Fibroblast of skin of right biceps (primary cell): ENCODE measurements around the gene C1QTNF1.

Source experiments
- DNase-seq: peaks from one replicate; pipeline ENCODE4 v3.0.0-alpha.2; 2013

Gene C1QTNF1

DNA sequence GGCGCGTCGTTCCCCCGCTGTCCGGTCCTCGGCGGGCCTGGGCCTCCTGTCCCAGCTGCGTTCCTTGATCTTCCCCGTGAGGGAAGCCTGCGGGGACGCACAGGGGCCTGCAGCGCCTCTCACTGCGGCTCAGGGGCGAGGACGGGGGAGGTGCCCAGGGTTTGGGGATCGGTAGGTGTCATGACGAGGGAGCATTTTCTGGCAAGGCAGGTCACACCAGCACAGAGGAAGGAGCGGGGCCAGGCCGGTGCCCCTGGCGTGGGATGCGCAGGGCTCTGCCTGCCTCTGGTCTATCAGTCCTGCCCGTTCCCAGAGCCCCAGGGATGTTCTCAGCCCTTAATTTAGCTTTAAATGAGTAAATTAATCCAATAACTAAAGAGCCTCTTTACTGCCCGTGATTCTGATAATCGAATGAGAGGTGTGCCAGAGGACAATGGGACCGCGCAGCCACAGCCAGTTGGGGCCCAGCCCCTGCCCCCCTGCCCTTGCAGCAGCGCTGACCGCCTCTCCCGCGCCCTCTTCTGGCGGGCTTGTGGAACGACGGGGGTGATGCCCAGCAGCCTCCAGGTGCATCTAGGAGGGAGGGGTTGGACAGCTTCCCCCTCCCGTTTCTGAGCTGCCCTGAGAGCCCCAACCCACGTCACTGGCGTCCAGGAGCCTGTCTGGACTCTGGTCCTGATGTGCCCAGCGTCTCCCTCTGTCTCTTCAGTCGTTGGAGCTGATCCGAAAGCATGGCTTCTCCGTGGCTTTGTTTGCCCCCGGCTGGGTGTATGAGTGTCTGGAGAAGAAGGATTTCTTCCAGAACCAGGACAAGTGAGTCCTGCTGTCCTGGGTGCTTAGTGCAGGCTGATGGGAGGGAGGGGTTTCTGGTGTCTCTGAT, 58.6 kb downstream of the C1QTNF1 start:
- DNase-seq: peak; percentile 23

DNA sequence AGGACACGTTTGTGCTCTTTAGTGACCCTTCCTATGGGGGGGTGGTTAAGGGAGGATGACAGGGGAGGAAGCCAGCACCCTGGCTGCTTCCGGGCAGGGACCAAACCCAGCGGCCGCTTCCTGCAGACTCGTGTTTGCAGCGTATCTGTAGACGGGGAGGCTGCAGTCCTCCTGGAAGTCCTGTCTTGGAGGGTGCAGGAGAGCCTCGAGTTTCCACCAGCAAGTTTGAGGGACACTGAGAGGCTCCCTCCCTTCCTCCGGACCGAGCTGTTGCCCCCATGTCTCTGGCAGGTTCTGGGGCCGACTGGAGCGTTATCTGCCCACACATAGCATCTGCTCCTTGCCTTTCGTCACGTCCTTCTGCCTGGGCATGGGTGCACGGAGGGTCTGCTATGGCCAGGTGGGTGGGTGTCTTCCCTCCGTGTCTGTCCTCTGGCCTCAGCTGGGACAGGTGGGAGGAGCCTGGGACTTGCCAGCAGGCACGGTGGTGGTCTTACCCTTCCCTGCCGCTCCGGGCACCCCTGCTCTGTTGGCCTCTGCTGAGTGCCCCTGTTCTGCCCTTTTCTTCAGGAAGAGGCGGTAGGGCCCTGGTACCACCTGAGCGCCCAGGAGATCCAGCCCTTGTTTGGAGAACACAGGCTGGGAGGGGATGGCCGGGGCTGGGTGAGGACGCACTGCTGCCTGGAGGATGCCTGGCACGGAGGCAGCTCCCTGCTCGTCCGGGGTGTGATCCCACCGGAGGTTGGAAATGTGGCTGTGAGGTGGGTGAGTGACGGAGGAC, 59.4 kb downstream of the C1QTNF1 start:
- DNase-seq: no peak

DNA sequence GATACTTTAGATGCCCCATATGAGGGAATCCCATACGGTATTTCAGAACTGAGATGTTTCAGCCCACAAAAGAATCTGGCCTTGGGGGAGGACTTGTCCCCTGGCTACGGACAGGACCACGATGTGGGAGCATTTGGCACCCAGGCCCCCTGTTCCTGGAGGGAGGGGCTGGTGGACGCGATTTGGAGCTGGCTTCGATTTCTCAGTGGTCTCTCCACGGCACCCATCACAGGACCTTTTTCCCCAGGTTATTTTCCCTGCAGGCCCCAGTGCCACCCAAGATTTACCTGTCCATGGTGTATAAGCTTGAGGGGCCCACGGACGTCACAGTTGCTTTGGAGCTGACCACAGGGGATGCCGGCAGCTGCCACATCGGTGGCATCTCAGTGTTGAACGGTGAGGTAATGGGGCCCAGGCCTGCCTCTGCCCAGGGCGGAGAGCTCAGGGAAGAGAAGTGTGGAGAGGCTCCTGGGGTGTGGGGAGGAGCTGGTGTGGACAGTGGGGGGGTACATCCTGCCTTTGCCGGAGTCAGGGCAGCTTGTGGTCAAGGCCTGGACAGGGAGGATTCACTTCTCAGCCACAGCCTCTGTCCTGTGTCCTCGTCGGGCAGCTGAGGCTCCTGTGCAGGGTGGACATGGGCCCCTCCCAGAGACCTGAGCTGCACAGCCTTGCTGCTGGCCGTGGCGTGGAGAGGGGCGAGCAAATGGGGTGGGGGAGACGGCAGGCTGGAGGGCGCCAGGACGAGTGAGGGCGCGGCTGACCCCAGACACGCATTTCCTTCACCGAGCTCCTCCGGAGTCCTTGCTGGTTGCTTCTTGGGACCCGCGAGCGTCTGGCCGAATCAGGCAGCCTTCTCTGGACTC, 60.6 kb downstream of the C1QTNF1 start:
- no peak for DNase-seq

DNA sequence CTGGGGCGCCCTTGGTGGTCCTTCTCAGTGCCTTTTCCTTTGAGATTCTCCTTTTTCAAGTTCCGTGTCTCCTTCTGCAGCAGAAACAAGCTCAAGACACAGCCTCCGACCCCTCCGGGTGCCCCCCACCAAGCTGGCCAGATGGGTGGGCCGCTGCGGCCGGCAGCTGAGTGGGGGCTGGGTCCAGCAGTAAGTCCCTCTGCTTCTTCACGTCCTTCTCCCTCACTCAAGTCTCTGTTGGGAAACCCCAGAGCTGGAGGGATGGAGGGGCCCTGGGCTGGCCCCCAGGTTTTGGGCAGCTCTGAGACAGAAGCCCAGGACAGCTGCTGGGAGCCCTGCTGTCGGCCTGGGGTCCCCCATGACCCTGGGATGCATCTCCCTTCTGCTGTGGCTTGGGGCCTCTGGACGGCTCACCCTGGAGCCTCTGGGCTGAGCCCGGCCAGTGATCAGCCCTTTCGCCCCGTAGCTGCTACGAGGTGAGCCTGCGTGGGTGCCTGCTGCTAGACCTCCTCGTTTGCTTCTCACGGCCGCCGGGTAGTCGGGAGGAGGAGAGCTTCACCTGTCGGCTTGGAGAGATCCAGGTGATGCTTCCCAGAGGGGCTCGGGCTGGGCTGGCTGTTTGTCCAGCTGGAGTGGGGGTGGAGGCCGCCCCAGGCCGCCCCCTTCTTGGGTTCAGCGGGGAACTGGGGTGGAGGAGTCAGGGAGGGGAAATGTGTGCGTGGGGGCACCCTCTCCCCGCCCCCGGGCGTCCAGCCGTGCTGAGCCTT, 61.4 kb downstream of the C1QTNF1 start:
- no peak for DNase-seq

GRCh38 chr17:79085921-79086551, 62.1 kb downstream of the C1QTNF1 start:
- no peak for DNase-seq

DNA sequence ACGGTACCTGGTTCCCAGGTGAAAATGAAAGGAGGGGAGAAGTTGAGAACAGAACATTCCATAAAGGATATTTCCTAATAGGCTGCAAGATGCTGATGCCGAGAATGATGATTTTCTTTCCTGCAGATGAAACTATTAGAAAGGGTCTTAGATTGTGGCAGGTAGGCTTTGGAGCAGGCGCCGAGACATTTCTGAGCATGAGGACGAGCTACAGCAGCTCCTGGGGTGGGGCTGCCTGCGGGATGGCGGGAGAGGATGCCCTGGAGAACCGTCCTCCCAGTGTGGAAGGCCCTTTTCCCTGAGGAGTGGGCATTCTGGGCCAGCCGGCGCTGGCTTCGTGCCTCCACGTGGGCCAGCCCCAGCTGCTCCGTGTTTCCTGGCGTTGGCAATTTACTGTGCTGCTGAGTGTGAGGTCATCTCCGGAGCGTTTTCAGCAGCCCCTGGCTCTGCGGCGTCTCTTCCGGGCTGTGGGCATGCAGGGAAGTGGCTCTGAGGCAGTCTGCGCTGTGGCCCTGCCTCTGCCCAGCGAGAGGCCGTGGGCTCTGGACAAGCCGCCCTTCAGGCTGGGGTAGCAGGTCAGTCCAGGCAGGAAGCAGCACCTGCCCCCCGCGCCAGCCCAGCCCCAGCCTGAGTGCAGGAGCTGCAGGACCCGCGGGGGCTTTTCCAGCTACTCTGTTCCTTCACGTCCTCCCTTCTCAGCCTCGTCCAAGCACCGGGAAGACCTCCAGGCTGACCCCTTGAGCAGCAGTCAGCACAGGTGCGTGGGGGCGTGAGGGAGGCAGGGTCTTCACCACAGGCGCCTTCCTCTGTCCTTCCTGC, 62.8 kb downstream of the C1QTNF1 start:
- DNase-seq: no peak

DNA sequence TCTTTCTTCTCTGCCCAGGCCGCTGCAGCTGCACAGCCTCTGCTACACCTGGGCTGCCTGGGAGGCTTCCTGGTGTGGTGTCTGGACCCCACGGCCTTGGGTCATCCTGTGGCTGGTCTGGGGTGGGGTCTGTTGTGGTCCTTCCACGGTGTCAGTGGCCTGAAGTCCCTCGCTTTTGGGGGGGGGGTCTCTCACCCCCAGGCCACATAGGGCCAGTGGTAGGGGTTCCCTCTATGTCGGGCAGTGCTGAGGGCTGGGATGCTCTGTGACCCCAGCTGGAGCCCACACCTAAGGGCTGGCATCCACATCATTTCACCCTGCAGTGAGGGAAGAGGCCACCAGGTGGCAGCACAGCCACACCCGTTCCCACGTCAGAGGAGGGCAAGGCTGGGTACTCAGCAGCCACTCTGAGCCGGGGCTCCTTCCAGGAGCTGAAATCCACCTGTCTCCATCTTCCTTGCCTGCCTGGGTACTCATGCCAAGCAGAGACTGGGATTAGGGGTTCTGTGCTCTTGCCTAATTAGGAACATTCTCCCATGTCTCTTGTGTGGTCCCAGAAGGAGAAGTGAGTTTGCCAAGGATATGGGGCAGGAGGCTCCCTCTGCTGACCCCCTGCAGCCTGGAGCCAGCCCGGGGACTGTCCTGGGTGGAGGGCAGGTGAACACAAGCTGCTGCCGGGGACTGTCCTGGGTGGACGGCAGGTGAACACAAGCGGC, 63.6 kb downstream of the C1QTNF1 start:
- peak; percentile 34 for DNase-seq

DNA sequence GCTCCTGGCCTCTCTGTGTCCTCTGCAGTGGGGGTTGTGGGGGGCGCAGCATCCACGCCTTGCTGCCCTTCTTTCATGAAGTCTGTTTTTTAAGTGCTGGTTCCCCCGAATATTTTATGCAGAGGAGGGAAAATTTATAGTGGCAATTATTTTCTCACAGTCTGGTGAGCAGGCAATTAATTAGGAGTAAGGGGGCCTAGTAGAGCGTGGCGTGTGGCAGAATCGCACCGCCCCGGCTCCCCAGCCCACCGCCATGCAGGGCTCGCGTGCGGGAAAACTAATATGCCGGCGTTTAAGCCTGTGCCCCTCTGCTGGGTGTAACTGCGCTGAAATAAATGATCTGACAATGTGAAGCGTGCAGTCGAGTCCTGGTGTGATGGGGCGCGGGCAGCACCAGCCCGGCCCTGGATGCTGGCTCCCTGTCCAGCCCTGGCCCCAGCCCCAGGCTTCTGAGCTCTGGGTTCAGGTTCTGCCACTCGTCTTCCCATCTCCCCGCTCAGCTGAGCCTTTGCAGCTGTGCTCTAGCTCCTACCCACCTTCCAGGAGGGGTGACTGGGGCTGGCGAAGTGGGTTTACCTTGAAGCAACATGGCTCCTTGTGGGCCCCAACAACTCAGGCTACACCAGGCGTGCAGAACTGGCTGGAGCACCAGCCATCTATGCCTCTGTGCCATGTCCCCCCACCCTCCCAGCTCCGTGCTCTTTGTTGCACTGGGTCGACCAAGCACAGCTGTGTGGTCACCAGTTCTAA, 64.5 kb downstream of the C1QTNF1 start:
- DNase-seq: no peak

DNA sequence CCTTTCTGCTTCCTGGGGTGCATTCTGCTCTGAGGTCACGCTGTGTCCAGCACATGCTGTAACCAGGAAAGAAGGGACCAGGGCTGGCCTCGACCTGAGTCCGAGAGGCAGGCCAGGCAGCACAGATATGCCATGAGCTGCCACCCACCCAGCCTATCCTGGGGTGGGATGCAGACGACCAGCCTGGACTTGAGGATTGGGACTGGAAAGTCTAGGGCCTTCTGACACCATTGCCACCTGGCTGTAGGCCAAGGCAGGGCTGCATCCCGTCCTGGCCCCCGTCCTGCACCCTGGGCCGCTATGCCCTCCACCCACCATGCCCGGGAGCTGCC, 65.0 kb downstream of the C1QTNF1 start:
- DNase-seq: no peak

- no peak for DNase-seq
These were observed 65.9 kb downstream of the C1QTNF1 start for GRCh38 chr17:79089720-79090442.

- peak; percentile 22 for DNase-seq
These were observed 66.7 kb downstream of the C1QTNF1 start for GRCh38 chr17:79090443-79091225.

GRCh38 chr17:79091226-79091670, 67.3 kb downstream of the C1QTNF1 start:
- DNase-seq: no peak

GRCh38 chr17:79092567-79092966, 68.6 kb downstream of the C1QTNF1 start:
- DNase-seq: no peak

DNA sequence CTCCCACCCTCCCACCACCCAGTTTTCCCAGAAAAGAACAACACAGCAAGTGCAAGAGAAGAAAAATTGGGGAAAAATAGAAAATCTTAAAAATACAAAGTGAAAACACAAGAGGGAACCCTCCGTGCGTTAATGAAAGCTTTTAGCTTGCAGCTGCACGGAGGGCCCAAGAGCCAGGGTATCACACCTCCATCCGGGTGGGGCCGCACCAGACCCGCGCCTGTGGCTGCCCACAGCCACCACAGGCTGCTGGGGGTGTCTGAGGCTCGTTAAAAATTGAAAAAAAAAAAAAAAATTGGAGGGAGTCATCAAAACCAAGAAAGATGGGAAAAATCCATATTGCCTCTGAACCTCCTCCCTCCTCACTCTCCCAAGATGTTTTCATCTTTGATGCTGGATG, 69.3 kb downstream of the C1QTNF1 start:
- no peak for DNase-seq

DNA sequence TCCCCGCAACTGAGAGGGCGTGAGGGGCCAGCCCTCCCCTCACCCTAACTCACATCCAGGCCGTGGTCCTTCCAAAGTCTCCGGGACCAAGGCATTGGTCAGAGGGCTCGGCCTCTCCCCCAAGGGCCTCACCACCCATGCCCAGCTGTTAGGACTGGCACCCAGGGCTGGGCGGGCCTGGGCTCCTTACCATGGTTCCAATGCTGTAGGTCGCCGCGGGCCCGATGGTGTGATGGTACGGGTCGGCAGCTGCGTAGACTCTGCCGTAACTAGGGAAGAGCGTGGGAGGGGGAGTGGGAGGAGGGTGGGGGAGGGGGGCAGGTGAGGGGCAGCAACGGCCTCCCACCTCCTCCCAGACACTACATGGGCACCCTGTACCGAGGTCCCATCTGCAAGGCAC, 70.3 kb downstream of the C1QTNF1 start:
- no peak for DNase-seq

DNA sequence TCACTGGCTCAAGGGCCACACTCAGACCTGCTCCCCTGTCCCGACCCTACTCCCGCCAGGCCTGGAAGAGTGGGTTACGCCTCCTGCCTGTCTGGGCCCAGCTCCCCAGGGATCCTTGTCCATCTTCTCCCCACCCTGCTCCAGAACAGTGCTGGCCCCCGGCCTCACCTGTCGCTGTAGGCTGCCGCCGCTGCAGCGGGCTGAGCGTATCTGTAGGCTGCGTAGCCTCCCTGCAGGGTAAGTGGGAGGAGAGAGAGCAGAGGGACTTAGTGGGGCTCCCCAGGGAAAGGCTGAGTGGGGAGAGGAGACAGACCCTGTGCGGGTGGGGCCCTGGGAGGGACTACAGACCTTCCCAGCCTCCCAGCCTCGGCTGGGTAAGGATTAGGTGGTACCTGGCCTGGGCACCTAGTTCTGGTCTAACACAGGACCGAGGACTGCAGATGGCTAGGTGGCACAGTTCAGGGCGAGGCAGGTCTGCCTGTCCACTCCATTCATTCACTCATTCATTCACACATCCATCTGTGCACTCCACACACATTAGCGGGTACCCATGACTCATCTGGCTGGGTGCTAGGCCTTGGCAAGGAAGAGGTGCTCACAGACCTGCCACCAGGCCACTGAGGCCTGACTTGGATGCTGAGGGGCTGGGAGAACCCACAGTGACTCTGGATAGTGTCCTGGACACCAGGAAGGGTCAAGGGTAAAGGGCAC, 71.5 kb downstream of the C1QTNF1 start:
- no peak for DNase-seq

DNA sequence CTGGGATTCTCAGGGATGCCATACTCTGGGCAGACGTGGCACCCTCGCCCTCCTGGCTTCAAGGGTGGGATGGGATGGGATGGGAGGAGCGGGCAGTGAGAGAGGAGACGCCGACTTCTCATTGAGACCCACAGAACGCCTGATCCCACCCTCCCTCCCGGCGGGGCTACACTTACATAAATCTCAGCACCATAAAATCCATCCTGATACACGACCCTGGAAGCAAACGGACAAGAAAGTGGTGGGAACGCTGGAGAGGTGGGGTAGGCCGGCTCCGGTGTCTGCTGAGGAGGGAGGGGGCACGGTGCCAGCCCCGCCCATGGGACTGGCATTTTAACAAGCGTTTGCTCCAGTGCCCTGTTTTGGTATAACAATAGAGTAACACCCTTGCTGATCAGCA, 72.5 kb downstream of the C1QTNF1 start:
- no peak for DNase-seq
